ENCODE data around the gene P4HA2.
"Not testable (repeated sequence)": the region's sequence is repeated elsewhere in the genome, so short reads cannot be mapped to it uniquely, and the experiment has no call there.

Gene P4HA2

GRCh38 chr5:132176521-132176945 is 51.1 kb downstream of the P4HA2 start:
- H3K9me3 ChIP-seq: no peaks in the 10 kb centered on the region
- no peak overlapping the region for H3K27ac ChIP-seq
- TF ChIP-seq CTCF (IDR thresholded peaks at IDR 0.05): no peak
- H3K4me3 ChIP-seq: no peak overlapping the region
- peaks cover 0 to 6% (median 0%) of the 10 kb centered on the region in 4 donors for H3K4me1 ChIP-seq
- no peaks in the 10 kb centered on the region for H3K27me3 ChIP-seq
- intact Hi-C loops (cut with DNase I; ENCODE audit: low total_unique reads): no loop called here
- no peak for DNase-seq
- no peaks in the 10 kb centered on the region for H3K36me3 ChIP-seq

- DNase-seq: no peak
- Histone ChIP-seq H3K36me3 (no peaks in the 10 kb centered on the region), H3K9me3 (peaks cover 0 to 5% (median 0%) of the 10 kb centered on the region in 3 donors), H3K4me3 (no peak overlapping the region), H3K27me3 (no peaks in the 10 kb centered on the region), H3K4me1 (no peaks in the 10 kb centered on the region), H3K27ac (no peak overlapping the region)
- intact Hi-C loops (cut with DNase I; ENCODE audit: low total_unique reads): no loop called here
- TF ChIP-seq CTCF (IDR thresholded peaks at IDR 0.05): no peak
Measured at GRCh38 chr5:132162945-132163344, 64.7 kb downstream of the P4HA2 start.

GRCh38 chr5:132161574-132162326 is 65.9 kb downstream of the P4HA2 start:
- H3K9me3 ChIP-seq; H3K4me3 ChIP-seq; DNase-seq; H3K4me1 ChIP-seq; H3K27me3 ChIP-seq; H3K27ac ChIP-seq; H3K36me3 ChIP-seq; intact Hi-C loops (cut with DNase I; ENCODE audit: low total_unique reads): not testable (repeated sequence)

GRCh38 chr5:132156413-132156812 is 71.2 kb downstream of the P4HA2 start:
- DNase-seq: no peak
- H3K27me3 ChIP-seq: no peaks in the 10 kb centered on the region
- no peak overlapping the region for H3K4me3 ChIP-seq
- intact Hi-C loops (cut with DNase I; ENCODE audit: low total_unique reads): no loop called here
- H3K9me3 ChIP-seq: peaks cover 0 to 22% (median 0%) of the 10 kb centered on the region in 3 donors
- H3K4me1 ChIP-seq: no peaks in the 10 kb centered on the region
- no peak overlapping the region for H3K27ac ChIP-seq
- TF ChIP-seq CTCF (IDR thresholded peaks at IDR 0.05): no peak
- no peaks in the 10 kb centered on the region for H3K36me3 ChIP-seq

- H3K4me3 ChIP-seq: no peak overlapping the region
- DNase-seq: no peak
- intact Hi-C loops (cut with DNase I; ENCODE audit: low total_unique reads): no loop called here
- H3K27me3 ChIP-seq: no peaks in the 10 kb centered on the region
- no peak overlapping the region for H3K27ac ChIP-seq
- H3K4me1 ChIP-seq: no peaks in the 10 kb centered on the region
- no peaks in the 10 kb centered on the region for H3K36me3 ChIP-seq
- peaks cover 0 to 28% (median 0%) of the 10 kb centered on the region in 3 donors for H3K9me3 ChIP-seq
- no peak for TF ChIP-seq CTCF (IDR thresholded peaks at IDR 0.05)
Measured at GRCh38 chr5:132150565-132150964, 77.1 kb downstream of the P4HA2 start.

GRCh38 chr5:132147663-132148062 is 80.0 kb downstream of the P4HA2 start:
- Histone ChIP-seq H3K27me3 (no peaks in the 10 kb centered on the region), H3K4me1 (no peaks in the 10 kb centered on the region), H3K4me3 (no peak overlapping the region), H3K9me3 (peaks cover 0 to 24% (median 18%) of the 10 kb centered on the region in 3 donors), H3K27ac (no peak overlapping the region), H3K36me3 (peaks cover 0 to 6% (median 0%) of the 10 kb centered on the region in 3 donors)
- TF ChIP-seq CTCF (IDR thresholded peaks at IDR 0.05): no peak
- no peak for DNase-seq
- intact Hi-C loops (cut with DNase I; ENCODE audit: low total_unique reads): no loop called here

GRCh38 chr5:132145326-132145725 is 82.3 kb downstream of the P4HA2 start:
- H3K4me3 ChIP-seq; H3K27ac ChIP-seq; H3K27me3 ChIP-seq; intact Hi-C loops (cut with DNase I; ENCODE audit: low total_unique reads); H3K4me1 ChIP-seq; DNase-seq; H3K36me3 ChIP-seq: not testable (repeated sequence)
- peaks cover 0 to 26% (median 18%) of the 10 kb centered on the region in 3 donors for H3K9me3 ChIP-seq
